ENCODE data around the gene RPS6KL1. TPM values are rescaled to one million over a fixed set of nuclear protein-coding genes. Genes with fewer than 3 reads are reported as not detected.
A peak's percentile ranks its signal among the peaks of the same experiment; 100 is the strongest.

RPS6KL1 gene
- total RNA-seq, 1 donor from 2014 or later, result 4.7 TPM

- ATAC-seq (no peak), DNase-seq (ENCODE audit: low spot score) (no peak)
- intact Hi-C loops (cut with DNase I), result loop anchor here (10.0 kb wide), 1 partner anchor 166 kb away; no protein-coding TSS in a partner anchor
These were observed 4.7 kb downstream of the RPS6KL1 start for GRCh38 chr14:74918380-74918779.

- DNase-seq (ENCODE audit: low spot score), result peak; percentile 79
- ATAC-seq, result peak; percentile 69
- intact Hi-C loops (cut with DNase I), result loop anchor here (10.0 kb wide), 1 partner anchor 167 kb away; no protein-coding TSS in a partner anchor
These were observed 5.4 kb downstream of the RPS6KL1 start for GRCh38 chr14:74917646-74918081.

DNA sequence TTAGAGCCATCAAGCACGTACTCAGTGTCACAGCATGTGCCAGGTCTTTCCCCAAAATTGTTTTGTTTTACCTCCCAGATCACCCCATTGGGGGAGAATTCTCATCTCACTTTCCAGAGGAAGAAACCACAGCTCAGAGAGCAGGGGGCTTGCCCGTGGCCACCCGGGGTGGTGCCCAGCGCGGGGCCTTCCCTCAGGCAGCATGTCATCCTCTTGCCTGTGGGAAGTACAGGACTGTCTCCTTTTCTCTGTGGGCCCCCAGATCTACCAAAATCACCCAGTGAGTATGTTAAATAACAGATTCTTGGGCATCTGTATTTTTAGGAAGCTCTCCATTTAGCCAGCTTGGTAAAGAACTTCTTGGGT is 5.9 kb downstream of the RPS6KL1 start:
- DNase-seq (ENCODE audit: low spot score), result no peak
- no peak for ATAC-seq
- intact Hi-C loops (cut with DNase I), result loop anchor here (10.0 kb wide), 1 partner anchor 168 kb away; no protein-coding TSS in a partner anchor

DNA sequence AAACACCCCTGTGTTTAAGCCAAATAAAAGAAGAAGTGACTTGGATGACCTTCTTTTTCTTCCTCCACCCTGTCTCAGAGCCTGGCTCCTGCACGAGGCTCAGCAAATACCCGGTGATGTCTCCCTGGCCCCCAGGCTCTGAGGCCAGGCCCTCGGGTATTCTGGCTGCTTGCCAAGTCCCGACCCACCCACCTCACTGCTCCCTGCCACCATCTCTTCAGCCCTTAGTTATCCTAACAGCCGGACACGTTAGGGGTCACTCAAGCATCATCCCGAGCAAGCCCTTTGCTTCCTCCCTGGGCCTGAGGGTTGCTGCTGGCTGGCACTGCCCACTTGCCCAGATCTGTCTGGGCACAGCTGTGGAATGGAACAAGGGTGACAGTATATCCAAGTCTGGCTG is 7.2 kb downstream of the RPS6KL1 start:
- intact Hi-C loops (cut with DNase I), result loop anchor here (10.0 kb wide), 1 partner anchor 169 kb away; no protein-coding TSS in a partner anchor
- ATAC-seq (no peak), DNase-seq (ENCODE audit: low spot score) (no peak)

DNA sequence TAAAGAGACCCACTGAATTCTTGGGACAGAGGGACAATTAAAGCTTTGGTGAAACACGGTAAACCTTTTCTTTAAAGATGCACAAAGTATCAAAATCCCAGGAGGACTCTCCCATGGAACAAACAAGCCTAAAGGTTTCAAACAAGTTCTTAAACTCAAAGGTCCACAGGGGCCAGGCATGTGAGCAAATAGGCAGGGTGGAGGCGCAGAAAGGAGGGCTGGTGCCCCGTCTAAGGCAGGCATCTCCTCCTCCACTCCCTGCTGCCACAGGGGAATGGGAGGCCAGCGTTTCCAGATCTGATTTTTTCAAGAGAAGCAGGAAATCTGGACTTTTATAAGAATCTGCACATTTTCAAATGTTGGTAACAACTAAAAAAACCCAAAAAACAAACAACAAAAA is 7.6 kb downstream of the RPS6KL1 start:
- DNase-seq (ENCODE audit: low spot score) (no peak), ATAC-seq (no peak)
- intact Hi-C loops (cut with DNase I), result loop anchor here (10.0 kb wide), 1 partner anchor 169 kb away; no protein-coding TSS in a partner anchor

DNA sequence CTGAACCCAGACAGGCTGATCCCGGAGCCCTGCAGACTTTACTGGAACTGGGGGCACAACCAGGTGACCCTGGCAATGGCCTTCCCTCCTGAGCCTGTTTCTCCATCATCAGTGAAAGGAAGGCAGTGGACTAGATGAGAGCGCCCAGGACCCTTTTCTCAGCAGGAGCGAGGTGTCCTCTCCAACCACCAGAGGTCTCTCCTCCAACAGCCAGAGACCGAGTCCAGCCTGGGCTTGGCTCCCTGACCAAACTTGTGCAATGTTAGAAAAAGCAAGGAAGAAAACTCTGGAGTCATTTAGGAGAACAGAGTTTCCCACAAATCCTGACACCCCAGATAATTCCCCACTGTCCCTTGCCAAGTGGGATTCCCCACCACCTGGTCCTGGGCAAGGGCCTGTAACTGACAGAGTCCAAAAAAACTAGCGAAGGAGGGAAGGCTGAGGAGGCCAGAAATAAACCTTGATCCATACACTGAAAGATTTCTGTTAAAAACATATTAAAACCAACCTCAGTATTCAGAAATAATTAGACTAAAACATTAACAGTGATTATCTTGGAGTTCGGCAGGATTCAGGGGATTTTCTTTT is 9.0 kb downstream of the RPS6KL1 start:
- intact Hi-C loops (cut with DNase I), result loop anchor here (10.0 kb wide), 1 partner anchor 171 kb away; no protein-coding TSS in a partner anchor
- ATAC-seq, result peak; percentile 83
- peak; percentile 86 for DNase-seq (ENCODE audit: low spot score)

GRCh38 chr14:74913393-74913910 is 9.6 kb downstream of the RPS6KL1 start:
- ATAC-seq (no peak), DNase-seq (ENCODE audit: low spot score) (no peak)
- intact Hi-C loops (cut with DNase I), result loop anchor here (10.0 kb wide), 1 partner anchor 171 kb away; no protein-coding TSS in a partner anchor

DNA sequence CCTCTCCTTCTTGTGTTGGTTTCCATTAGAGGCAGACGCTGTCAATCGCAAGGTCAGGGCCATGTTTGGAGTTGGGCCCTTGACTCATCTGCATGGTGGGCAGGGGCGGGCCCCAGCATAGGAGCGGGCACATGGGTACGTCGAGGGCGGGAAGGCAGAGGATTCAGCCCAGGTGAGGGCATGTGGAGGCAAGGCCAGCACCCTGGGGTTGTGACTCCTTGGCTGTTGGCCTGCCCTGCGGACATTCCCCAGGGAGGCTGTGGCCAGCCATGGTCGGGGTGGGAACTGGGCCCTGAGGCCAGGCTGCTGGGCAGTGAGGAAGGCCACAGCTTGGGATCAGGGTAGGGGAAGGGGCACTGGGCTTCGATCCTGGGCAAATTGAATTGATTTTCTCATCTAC is 10.3 kb downstream of the RPS6KL1 start:
- ATAC-seq (no peak), DNase-seq (ENCODE audit: low spot score) (no peak)
- intact Hi-C loops (cut with DNase I), result loop anchor here (10.0 kb wide), 1 partner anchor 172 kb away; no protein-coding TSS in a partner anchor

GRCh38 chr14:74912111-74912510 is 10.9 kb downstream of the RPS6KL1 start:
- ATAC-seq (no peak), DNase-seq (ENCODE audit: low spot score) (no peak)
- intact Hi-C loops (cut with DNase I), result loop anchor here (10.0 kb wide), 1 partner anchor 173 kb away; no protein-coding TSS in a partner anchor

GRCh38 chr14:74911704-74912103 is 11.4 kb downstream of the RPS6KL1 start:
- DNase-seq (ENCODE audit: low spot score) (no peak), ATAC-seq (no peak)
- intact Hi-C loops (cut with DNase I), result loop anchor here (10.0 kb wide), 1 partner anchor 173 kb away; no protein-coding TSS in a partner anchor

DNA sequence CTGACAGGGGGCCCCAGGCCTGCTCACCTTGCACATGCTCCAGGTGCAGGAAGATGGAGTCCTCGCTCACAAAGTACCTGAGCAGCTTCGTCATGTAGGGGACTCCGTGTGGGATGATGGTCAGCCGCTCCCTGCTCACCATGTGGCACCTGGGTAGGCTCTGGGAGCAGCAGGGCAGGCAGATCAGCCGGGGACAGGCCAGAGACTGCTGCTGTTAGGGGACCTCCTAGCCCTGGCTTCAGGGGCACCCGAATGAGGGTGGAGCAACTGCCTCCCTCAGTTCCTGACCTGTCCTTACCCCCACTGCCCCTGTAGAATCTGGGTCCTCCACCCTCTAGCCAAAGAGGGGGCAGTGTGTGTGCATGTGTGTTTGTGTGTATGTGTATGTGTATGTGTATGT is 11.8 kb downstream of the RPS6KL1 start:
- no peak for ATAC-seq
- no peak for DNase-seq (ENCODE audit: low spot score)
- intact Hi-C loops (cut with DNase I), result loop anchor here (10.0 kb wide), 1 partner anchor 174 kb away; no protein-coding TSS in a partner anchor

GRCh38 chr14:74910556-74910955 is 12.5 kb downstream of the RPS6KL1 start:
- intact Hi-C loops (cut with DNase I), result loop anchor here (10.0 kb wide), 1 partner anchor 174 kb away; no protein-coding TSS in a partner anchor

DNA sequence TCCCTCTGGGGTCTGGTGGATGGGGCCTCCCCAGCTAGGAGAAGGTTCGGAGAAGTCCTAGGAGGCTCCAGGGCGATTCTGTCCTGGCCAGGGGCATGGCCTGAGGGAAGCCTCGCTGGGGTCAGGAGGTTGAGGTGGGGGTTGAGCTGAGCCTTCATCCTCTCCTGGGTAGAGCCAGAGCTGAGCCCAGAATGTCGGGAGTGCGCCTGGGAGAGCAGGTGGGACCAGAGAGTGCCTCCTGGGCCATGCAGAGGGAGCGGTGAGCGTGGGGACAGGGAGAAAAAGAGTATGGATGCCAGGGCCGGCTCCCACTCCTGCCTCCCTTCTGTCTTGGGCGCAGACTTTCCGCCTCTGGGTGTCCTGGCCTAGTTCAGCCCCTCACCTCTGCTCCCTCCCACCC is 13.1 kb downstream of the RPS6KL1 start:
- no peak for ATAC-seq
- intact Hi-C loops (cut with DNase I), result loop anchor here (5.0 to 10.0 kb wide), 2 partner anchors 48 to 175 kb away; no protein-coding TSS in a partner anchor
- DNase-seq (ENCODE audit: low spot score), result no peak

More at GRCh38 chr14:74910556-74910955, 12.5 kb downstream of the RPS6KL1 start:
- DNase-seq (ENCODE audit: low spot score) (no peak), ATAC-seq (no peak)

- no peak for DNase-seq (ENCODE audit: low spot score)
- intact Hi-C loops (cut with DNase I), result loop anchor here (5.0 kb wide), 1 partner anchor 47 kb away; no protein-coding TSS in a partner anchor
- no peak for ATAC-seq
These were observed 13.6 kb downstream of the RPS6KL1 start for GRCh38 chr14:74909501-74909900.

DNA sequence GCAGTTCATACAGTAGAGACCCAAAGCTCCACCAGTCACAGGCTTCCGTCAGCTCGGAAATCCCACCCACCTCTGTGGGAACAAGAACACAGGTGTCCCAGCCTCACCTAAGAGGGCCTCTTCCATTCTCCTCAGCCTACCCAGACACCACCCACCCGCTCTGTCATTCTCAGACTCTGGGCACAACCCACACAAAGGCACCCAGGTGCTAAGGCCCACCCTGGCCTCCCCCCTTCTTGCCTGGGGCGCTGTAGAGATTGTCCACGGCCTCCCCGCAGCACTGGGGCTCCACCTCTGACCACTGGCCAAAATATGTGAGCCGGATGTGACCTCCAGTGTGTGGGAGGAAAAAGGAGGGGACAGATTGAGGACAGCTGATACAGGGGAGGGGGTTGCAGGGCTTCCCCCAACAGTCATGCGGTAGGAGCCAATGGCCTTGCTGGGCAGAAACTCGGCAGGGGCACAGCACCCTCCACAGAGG is 14.2 kb downstream of the RPS6KL1 start:
- DNase-seq (ENCODE audit: low spot score) (no peak), ATAC-seq (no peak)
- intact Hi-C loops (cut with DNase I), result loop anchor here (5.0 kb wide), 1 partner anchor 47 kb away; no protein-coding TSS in a partner anchor

DNA sequence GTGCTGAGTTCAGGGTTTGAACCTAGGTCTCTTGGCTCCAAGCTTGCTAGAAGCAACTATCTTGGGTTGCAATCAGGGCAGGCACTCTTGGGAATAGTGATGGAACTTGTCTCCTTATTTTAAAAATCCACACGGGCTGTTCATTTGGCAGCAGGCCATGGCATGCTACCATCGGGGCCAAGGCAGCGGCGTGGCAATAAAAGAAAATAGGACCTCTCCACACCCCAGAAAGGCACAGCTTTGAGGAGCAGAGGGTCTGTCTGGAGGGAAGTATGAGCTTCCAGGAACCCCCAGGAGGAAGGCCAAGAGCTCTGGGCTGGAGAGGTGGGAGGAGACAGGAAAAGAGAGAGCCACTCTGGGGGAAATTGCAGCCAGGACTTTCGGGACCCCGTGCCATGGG is 15.3 kb downstream of the RPS6KL1 start:
- DNase-seq (ENCODE audit: low spot score) (no peak), ATAC-seq (no peak)
- intact Hi-C loops (cut with DNase I), result loop anchor here (5.0 kb wide), 1 partner anchor 45 kb away; no protein-coding TSS in a partner anchor

GRCh38 chr14:74906925-74907521 is 16.0 kb downstream of the RPS6KL1 start:
- intact Hi-C loops (cut with DNase I), result loop anchor here (5.0 kb wide), 1 partner anchor 45 kb away; no protein-coding TSS in a partner anchor
- DNase-seq (ENCODE audit: low spot score), result no peak
- no peak for ATAC-seq

- intact Hi-C loops (cut with DNase I), result loop anchor here (5.0 kb wide), 1 partner anchor 43 kb away; no protein-coding TSS in a partner anchor
- DNase-seq (ENCODE audit: low spot score), result peak; percentile 91
- ATAC-seq, result peak; percentile 72
These were observed 17.4 kb downstream of the RPS6KL1 start for GRCh38 chr14:74905595-74906142.

All from sciatic nerve (tissue), 2 donors.